ENCODE results near the gene FIG4.

GRCh38 chr6:109693111-109693510 is 2.0 kb downstream of the FIG4 start:
- TF ChIP-seq CTCF (IDR thresholded peaks at IDR 0.05; ENCODE audit: insufficient read depth, low read length, poor library complexity, severe bottlenecking) (no peak), EZH2phosphoT487 (conservative IDR thresholded peaks at IDR 0.05; ENCODE audit: low read length) (no peak)

Measured in SU-DHL-6 (cell line).